ENCODE measurements around the gene PHF8.

GRCh38 chrX:54029529-54030143 lies 14.6 kb downstream of the PHF8 start:
- TF ChIP-seq CTCF (IDR thresholded peaks at IDR 0.05) (no peak), POLR2A (IDR thresholded peaks at IDR 0.05) (no peak)

Data from right lobe of liver (tissue), 4 donors.